CD4-positive, CD25-positive, alpha-beta regulatory T cell (primary cell): ENCODE measurements around the gene PTCD3. TPM values are rescaled to one million over a fixed set of nuclear protein-coding genes. Genes with fewer than 3 reads are reported as not detected.

Source experiments
- ATAC-seq, 2 donors: fragments of 150-1000 bp; cut with Tn5 transposase; one replicate each; pipeline ENCODE4 v1.10.0; 2021; ENCODE audit warnings: low read depth in 2 of 2, moderate number of reproducible peaks in 2 of 2, moderate library complexity in 1 of 2
- DNase-seq, 3 donors: peaks; one replicate each; pipeline versions ENCODE4 v3.0.0 to v3.0.0-alpha.2; 2012 to 2022; ENCODE audit warnings: mixed read lengths in 1 of 3
- H3K27ac ChIP-seq: one replicate; pipeline ENCODE4 v1.7.0; 2013; ENCODE audit warnings: mild to moderate bottlenecking, low read length; ENCODE audit not compliant: insufficient read depth, poor library complexity, severe bottlenecking
- H3K27me3 ChIP-seq: one replicate; pipeline ENCODE4 v1.7.0; 2013; ENCODE audit warnings: low read length; ENCODE audit not compliant: control insufficient read depth, insufficient read depth
- H3K36me3 ChIP-seq: one replicate; pipeline ENCODE4 v1.7.0; 2013; ENCODE audit warnings: mild to moderate bottlenecking, low read length, moderate library complexity; ENCODE audit not compliant: control insufficient read depth, insufficient read depth
- H3K4me1 ChIP-seq: 2 replicates; pipeline ENCODE4 v1.7.0; 2013; ENCODE audit warnings: mild to moderate bottlenecking, low read length; ENCODE audit not compliant: insufficient read depth, control insufficient read depth, poor library complexity, severe bottlenecking
- H3K4me3 ChIP-seq: one replicate; pipeline ENCODE4 v1.7.0; 2013; ENCODE audit warnings: low read depth, mild to moderate bottlenecking, low read length, moderate library complexity
- H3K9me3 ChIP-seq, 2 experiments: 1 replicate in 1 of 2; 2 replicates in 1 of 2; pipeline ENCODE4 v1.7.0; 2013; ENCODE audit warnings: low read length in 2 of 2, mild to moderate bottlenecking in 1 of 2, moderate library complexity in 1 of 2; ENCODE audit not compliant: control insufficient read depth in 2 of 2
- H3K27ac Mint-ChIP-seq, 3 donors: one replicate each; pipeline ENCODE4 v1.8.0; 2020 to 2022; ENCODE audit warnings: mild to moderate bottlenecking in 3 of 3, mixed read lengths in 3 of 3, moderate library complexity in 2 of 3
- H3K27me3 Mint-ChIP-seq: one replicate; pipeline ENCODE4 v1.8.0; 2022; ENCODE audit warnings: mild to moderate bottlenecking, mixed read lengths
- H3K36me3 Mint-ChIP-seq: one replicate; pipeline ENCODE4 v1.8.0; 2020; ENCODE audit warnings: mixed read lengths
- H3K4me1 Mint-ChIP-seq, 4 donors: one replicate each; pipeline ENCODE4 v1.8.0; 2020 to 2022; ENCODE audit warnings: mixed read lengths in 4 of 4, mild to moderate bottlenecking in 1 of 4
- H3K4me3 Mint-ChIP-seq, 4 donors: one replicate each; pipeline ENCODE4 v1.8.0; 2020 to 2022; ENCODE audit warnings: mild to moderate bottlenecking in 4 of 4, mixed read lengths in 4 of 4, moderate library complexity in 3 of 4
- H3K9me3 Mint-ChIP-seq, 7 donors: one replicate each; pipeline ENCODE4 v1.8.0; 2020 to 2022; ENCODE audit warnings: mixed read lengths in 7 of 7, mild to moderate bottlenecking in 3 of 7, moderate library complexity in 2 of 7
- polyA plus RNA-seq, 4 donors: library from polyadenylated mRNA; unstranded; fragments of 300-500 nt; fragmentation: Illumina TruSeq; gene quantifications; one replicate each; pipeline ENCODE4 v1.2.3, GENCODE V29; 2021
- total RNA-seq: library from RNA; stranded (reverse); gene quantifications from one replicate; pipeline ENCODE4 v1.2.3, GENCODE V29; 2022

Gene PTCD3
- total RNA-seq (147 TPM), polyA plus RNA-seq (10 to 100 TPM; 39.6 to 47.3 (median 44.5) TPM)

- Histone ChIP-seq H3K4me1 (peaks cover 31% of the 10 kb centered on the region), H3K27ac (peak within 1 kb of the TSS; percentile 91), H3K9me3 (no peaks in the 10 kb centered on the region), H3K4me3 (peak within 1 kb of the TSS; percentile 98), H3K36me3 (peaks cover 28% of the 10 kb centered on the region), H3K27me3 (no peaks in the 10 kb centered on the region)
- peak within 1 kb of the TSS; percentile 88 to 98 (median 90) for H3K4me3 Mint-ChIP-seq
- H3K36me3 Mint-ChIP-seq, result peaks cover 28% of the 10 kb centered on the region
- DNase-seq, result peak; percentile 90 to 98 (median 95)
- peaks cover 10 to 82% (median 64%) of the 10 kb centered on the region in 4 donors for H3K4me1 Mint-ChIP-seq
- peak; percentile 89 to 93 for ATAC-seq
- no peaks in the 10 kb centered on the region for H3K27me3 Mint-ChIP-seq
- H3K27ac Mint-ChIP-seq, result peak within 1 kb of the TSS; percentile 95 to 100 (median 97)
- peaks cover 0 to 2% (median 0%) of the 10 kb centered on the region in 7 donors for H3K9me3 Mint-ChIP-seq
Measured at GRCh38 chr2:86105969-86106945, at the start of gene PTCD3. Gene PTCD3 (plus strand): TSS chr2:86106235. CDS start chr2:86106248, 13 bp downstream.

GRCh38 chr2:86056590-86057331 lies 49.3 kb upstream of the PTCD3 start:
- ATAC-seq, result no peak
- H3K27ac ChIP-seq, result no peak overlapping the region
- Mint-ChIP-seq H3K27ac (no peak overlapping the region), H3K27me3 (no peaks in the 10 kb centered on the region), H3K4me1 (peaks cover 0 to 14% (median 5%) of the 10 kb centered on the region in 4 donors), H3K36me3 (peaks cover 41% of the 10 kb centered on the region), H3K4me3 (no peak overlapping the region), H3K9me3 (no peaks in the 10 kb centered on the region)
- H3K9me3 ChIP-seq, result no peaks in the 10 kb centered on the region
- H3K36me3 ChIP-seq, result peaks cover 37% of the 10 kb centered on the region
- no peaks in the 10 kb centered on the region for H3K27me3 ChIP-seq
- H3K4me3 ChIP-seq, result no peak overlapping the region
- no peaks in the 10 kb centered on the region for H3K4me1 ChIP-seq
- DNase-seq, result no peak

GRCh38 chr2:86062043-86062442 lies 44.0 kb upstream of the PTCD3 start:
- peaks cover 53% of the 10 kb centered on the region for H3K36me3 Mint-ChIP-seq
- ATAC-seq (no peak), DNase-seq (no peak)
- peaks cover under 1 to 12% (median 4%) of the 10 kb centered on the region in 4 donors for H3K4me1 Mint-ChIP-seq
- H3K27me3 Mint-ChIP-seq, result no peaks in the 10 kb centered on the region
- H3K9me3 Mint-ChIP-seq, result peaks cover 0 to 4% (median 3%) of the 10 kb centered on the region in 7 donors
- Histone ChIP-seq H3K36me3 (peaks cover 47% of the 10 kb centered on the region), H3K27me3 (no peaks in the 10 kb centered on the region), H3K9me3 (peaks cover 0 to 2% of the 10 kb centered on the region in 2 experiments), H3K4me3 (no peak overlapping the region), H3K27ac (no peak overlapping the region), H3K4me1 (no peaks in the 10 kb centered on the region)
- no peak overlapping the region for H3K4me3 Mint-ChIP-seq
- H3K27ac Mint-ChIP-seq, result peak overlapping the region in 1 of 3 donors; percentile 19

GRCh38 chr2:86064006-86064405 lies 42.0 kb upstream of the PTCD3 start:
- Histone ChIP-seq H3K36me3 (peaks cover 51% of the 10 kb centered on the region), H3K27ac (no peak overlapping the region), H3K4me1 (peaks cover 11% of the 10 kb centered on the region), H3K27me3 (no peaks in the 10 kb centered on the region), H3K4me3 (no peak overlapping the region), H3K9me3 (peaks cover 0 to 2% of the 10 kb centered on the region in 2 experiments)
- Mint-ChIP-seq H3K36me3 (peaks cover 55% of the 10 kb centered on the region), H3K4me3 (no peak overlapping the region), H3K27me3 (no peaks in the 10 kb centered on the region), H3K4me1 (peaks cover 6 to 18% (median 15%) of the 10 kb centered on the region in 4 donors), H3K9me3 (peaks cover 0 to 4% (median 3%) of the 10 kb centered on the region in 7 donors), H3K27ac (peak overlapping the region in 1 of 3 donors; percentile 4)
- no peak for DNase-seq
- ATAC-seq, result no peak

- H3K9me3 ChIP-seq, result peaks cover 0 to 2% of the 10 kb centered on the region in 2 experiments
- H3K4me3 ChIP-seq, result no peak overlapping the region
- H3K27me3 Mint-ChIP-seq, result no peaks in the 10 kb centered on the region
- H3K36me3 ChIP-seq, result peaks cover 62% of the 10 kb centered on the region
- no peak overlapping the region for H3K27ac Mint-ChIP-seq
- no peak overlapping the region for H3K4me3 Mint-ChIP-seq
- H3K4me1 Mint-ChIP-seq, result peaks cover 6 to 21% (median 14%) of the 10 kb centered on the region in 4 donors
- peaks cover 0 to 4% (median 3%) of the 10 kb centered on the region in 7 donors for H3K9me3 Mint-ChIP-seq
- DNase-seq (no peak), ATAC-seq (no peak)
- no peaks in the 10 kb centered on the region for H3K27me3 ChIP-seq
- H3K4me1 ChIP-seq, result peaks cover 11% of the 10 kb centered on the region
- no peak overlapping the region for H3K27ac ChIP-seq
- H3K36me3 Mint-ChIP-seq, result peaks cover 62% of the 10 kb centered on the region
Measured at GRCh38 chr2:86065512-86065911, 40.5 kb upstream of the PTCD3 start.

- ATAC-seq (no peak), DNase-seq (no peak)
- H3K4me3 Mint-ChIP-seq, result no peak overlapping the region
- no peaks in the 10 kb centered on the region for H3K27me3 Mint-ChIP-seq
- Histone ChIP-seq H3K4me3 (no peak overlapping the region), H3K27me3 (no peaks in the 10 kb centered on the region), H3K4me1 (peaks cover 11% of the 10 kb centered on the region), H3K27ac (no peak overlapping the region), H3K36me3 (peaks cover 65% of the 10 kb centered on the region), H3K9me3 (peaks cover 0 to 2% of the 10 kb centered on the region in 2 experiments)
- H3K27ac Mint-ChIP-seq, result no peak overlapping the region
- H3K9me3 Mint-ChIP-seq, result peaks cover 0 to 4% (median 3%) of the 10 kb centered on the region in 7 donors
- peaks cover 62% of the 10 kb centered on the region for H3K36me3 Mint-ChIP-seq
- H3K4me1 Mint-ChIP-seq, result peaks cover 6 to 21% (median 11%) of the 10 kb centered on the region in 4 donors
Measured at GRCh38 chr2:86066007-86066578, 39.9 kb upstream of the PTCD3 start.

GRCh38 chr2:86066915-86067314 lies 39.1 kb upstream of the PTCD3 start:
- Mint-ChIP-seq H3K4me3 (no peak overlapping the region), H3K36me3 (peaks cover 64% of the 10 kb centered on the region), H3K9me3 (peaks cover 0 to 4% (median 3%) of the 10 kb centered on the region in 7 donors), H3K27me3 (no peaks in the 10 kb centered on the region), H3K4me1 (peaks cover 6 to 21% (median 10%) of the 10 kb centered on the region in 4 donors), H3K27ac (peak overlapping the region in 2 of 3 donors; percentile 30 to 38)
- Histone ChIP-seq H3K27me3 (no peaks in the 10 kb centered on the region), H3K4me3 (no peak overlapping the region), H3K27ac (no peak overlapping the region), H3K36me3 (peaks cover 60% of the 10 kb centered on the region), H3K4me1 (peaks cover 11% of the 10 kb centered on the region), H3K9me3 (peaks cover 0 to 2% of the 10 kb centered on the region in 2 experiments)
- DNase-seq (no peak), ATAC-seq (no peak)
